CD4-positive, alpha-beta T cell treated with Interleukin-17A for 4 hours (primary cell): Measurements from ENCODE around the gene NFIA.

ENCODE experiments used
- DNase-seq: peaks from one replicate; pipeline ENCODE4 v3.0.0-alpha.2; 2020; ENCODE audit warnings: mixed read lengths

The NFIA gene

DNA sequence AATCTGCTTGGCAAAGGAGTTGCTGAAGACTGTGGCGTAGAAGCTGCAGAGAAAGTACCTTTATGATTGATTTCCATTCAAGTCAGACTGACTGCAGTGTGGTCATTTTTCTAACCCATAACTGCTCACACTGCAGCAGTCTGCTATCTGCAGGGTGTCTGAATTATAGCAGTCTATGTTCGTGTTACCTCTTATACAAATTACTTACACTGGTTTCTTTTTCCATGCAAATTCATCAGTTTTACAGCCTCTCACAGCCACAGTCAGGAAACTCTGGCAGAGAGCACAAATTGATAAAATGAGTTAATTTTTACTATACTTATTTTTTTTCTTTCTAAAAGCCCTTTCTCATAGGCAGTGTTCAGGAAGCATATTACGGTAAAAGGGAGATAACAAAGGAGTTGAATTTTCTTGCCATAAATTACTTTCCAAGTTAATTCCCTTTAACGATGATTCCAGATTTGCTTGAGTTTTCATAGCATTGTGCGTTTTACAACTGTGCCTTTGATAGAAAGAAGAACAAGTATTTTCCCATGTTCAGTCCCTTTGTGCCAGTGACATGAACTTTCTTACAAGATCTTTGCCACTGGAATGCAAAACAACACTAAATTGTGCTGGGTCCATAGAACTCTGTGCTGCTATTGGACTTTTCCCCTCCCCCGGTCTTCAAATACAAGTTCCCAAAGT lies 261.5 kb downstream of the NFIA start:
- DNase-seq, result no peak

DNA sequence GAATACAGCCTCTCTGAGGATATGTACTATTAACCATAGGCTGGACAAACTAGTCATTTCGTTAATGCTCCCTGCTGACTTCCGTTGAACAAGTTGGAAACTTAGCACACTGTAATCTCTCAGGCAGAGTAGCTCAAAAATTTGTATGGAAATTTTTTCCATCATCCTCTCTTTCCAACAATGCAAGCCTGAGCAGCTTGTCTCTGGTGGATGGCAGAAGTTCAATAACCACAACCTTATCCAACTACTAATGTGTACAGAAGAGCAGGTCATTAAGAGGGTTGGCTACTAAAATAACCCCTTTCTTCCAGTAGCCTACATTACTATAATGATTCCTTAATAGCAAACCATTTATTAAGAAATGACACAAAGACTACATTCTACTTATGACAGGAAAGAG lies 262.3 kb downstream of the NFIA start:
- no peak for DNase-seq

DNA sequence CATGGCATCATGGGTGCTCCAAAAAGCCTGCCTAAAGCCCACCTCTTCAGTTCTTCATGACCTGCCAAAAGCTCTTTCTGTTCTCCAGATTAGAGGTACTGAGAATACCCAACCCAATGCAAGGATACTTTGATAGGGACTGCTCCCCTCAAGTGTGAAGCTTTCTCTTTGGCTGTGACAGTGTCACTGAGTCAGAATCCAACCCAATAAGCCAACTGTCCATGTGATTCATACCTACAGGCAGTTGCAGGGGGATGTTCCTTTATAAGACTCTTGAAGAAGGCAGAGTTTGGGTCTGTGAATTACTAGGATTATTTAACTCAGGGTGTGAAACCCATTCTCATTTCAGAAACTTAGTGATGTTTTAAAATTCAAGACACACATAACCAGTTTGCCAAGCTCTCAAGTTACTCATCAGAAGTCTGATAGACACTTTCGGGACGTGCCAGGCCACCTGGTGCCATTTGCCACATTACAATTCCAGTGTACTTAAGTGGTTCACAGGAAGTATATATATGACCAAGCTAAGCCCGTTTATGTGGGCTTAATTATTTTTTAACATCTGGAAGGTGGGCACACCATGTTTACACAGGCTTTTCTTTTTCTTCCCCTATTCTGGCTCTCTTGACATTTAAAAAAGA lies 265.8 kb downstream of the NFIA start:
- DNase-seq, result no peak

DNA sequence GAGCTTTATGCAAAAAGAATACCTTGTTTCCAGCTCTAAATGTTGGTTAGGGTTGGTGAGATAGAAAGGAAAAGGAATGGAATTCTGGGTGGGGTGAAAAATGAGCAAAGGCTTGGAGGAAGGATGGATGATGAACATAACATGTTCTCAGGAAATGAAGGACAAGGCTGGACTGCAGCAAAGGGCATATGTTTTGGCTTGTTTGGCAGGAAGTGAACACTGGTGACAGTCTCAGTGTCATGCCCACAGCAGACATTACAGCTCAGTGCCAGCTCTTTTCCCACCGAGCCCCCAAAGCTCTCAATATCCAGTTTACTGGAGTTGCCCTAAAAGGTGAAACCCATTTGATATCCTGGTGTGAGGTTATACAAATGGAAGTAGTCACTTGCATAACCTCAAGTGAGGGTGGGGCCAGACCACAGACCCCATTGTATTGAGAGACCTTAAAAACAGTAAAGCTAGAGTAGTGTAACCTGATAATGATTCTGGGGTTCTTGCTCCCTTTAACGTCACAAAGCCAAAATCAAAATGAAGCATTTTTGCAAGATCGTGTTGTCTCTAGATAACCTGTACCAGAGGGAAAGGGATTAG lies 270.6 kb downstream of the NFIA start:
- DNase-seq, result no peak

DNA sequence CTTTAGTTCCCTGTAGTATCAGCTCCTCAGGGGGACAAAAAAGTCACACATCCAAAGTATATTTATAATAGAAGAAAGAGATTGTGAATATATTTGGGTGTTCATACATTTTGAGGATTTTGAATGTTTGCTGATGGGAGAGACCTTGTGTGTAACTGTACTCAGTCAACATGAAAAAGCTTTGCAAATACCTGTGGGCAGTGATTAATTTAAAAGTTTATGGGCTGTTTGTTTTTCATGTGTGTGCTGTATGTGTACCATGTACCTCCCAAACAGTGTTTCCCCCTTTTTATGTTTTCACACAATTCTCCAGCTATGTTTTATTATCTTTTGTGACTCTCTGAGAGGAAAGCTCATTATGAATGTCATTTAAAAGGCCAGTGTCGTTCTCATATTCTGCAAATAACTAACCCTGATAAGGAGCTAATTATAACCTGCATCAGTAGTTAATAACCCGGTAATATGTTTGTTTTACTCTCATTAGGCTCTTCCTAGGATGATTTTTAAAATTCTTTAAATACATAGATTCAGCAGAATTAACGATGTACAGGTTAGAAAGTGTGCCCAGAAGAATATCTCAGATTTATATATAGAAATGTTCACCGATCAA lies 271.5 kb downstream of the NFIA start:
- no peak for DNase-seq

DNA sequence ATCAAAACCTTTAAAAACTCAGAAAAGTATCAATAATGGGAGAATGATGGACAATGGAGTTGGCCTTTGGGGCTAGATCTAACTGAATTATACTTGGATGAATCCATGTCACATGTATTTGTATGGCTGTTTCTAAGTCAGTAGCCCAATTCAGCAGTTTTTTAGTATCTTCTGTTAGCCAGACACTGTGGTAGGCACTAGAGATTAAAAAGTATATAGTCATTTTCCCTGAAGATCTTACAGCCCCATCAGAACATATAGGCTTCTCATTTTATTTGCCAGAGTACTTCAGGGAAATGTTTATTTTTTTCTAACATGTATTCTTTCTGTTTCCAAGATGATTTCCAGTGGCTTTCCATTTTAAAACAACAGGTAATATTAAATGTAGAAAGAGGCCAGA lies 273.7 kb downstream of the NFIA start:
- DNase-seq, result no peak

DNA sequence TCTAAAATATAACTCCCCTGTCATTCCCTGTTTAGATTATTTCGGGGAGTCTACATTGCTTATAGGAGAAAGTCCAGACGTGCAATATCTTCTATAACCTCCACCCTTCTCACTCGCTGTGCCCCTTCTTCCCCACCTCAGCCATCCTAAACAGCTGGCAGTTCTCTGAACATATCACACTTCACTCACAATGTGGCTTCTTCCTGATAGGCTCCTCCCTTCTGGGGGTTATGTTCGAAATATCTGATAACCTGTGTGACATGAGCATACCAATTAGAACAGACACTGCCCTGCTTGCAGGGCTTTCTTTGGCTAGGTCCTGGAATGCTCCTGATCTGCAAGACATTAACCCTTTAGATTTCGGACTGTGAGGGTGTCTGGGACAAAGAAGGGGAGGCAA lies 274.6 kb downstream of the NFIA start:
- no peak for DNase-seq

DNA sequence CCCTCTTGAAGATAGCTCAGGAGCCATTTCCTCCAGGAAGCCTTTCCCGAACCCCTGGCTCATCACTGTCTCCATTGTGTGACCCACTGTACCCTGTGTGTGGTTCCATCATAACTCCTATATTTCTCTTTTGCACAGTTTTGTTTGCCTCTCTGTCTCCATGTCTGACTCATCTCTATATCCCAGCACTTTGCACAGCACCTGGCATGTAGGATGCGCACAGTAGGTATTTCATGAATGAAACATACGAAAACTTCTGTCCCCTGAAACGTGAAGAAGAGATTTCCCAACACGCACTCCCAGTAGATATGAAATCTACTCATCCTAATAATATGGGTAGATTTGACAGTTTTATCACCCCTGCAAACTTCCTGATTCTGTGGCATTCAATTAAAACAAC lies 275.2 kb downstream of the NFIA start:
- no peak for DNase-seq

DNA sequence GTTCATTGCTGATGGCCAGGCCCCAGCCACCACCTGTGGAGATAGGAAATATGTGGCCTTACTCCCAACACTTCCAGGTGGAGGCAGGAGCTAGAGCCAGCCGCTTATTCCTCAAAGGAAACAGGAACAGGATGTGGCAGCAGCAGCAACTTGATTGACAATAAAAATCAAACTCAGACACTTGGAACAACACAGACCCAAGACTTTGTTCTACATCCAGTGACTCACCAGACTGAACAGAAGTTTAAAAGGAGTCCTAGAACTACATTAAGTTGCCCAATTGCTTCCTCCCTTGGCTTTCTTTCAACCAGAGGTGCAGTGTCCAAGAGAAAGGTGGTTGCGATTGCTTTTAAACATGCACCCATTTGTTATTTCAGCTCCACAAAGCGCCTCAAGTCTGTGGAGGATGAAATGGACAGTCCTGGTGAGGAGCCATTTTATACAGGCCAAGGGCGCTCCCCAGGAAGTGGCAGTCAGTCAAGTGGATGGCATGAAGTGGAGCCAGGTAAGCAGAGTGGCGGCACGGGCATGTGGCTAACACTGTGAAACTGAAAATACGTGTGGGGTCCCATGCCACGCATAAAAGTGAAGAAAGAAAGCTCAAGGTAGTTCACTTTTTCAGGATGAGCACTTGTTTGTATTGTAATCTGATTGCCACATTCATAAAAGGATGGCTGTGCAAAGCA lies 276.6 kb downstream of the NFIA start:
- DNase-seq, result no peak

DNA sequence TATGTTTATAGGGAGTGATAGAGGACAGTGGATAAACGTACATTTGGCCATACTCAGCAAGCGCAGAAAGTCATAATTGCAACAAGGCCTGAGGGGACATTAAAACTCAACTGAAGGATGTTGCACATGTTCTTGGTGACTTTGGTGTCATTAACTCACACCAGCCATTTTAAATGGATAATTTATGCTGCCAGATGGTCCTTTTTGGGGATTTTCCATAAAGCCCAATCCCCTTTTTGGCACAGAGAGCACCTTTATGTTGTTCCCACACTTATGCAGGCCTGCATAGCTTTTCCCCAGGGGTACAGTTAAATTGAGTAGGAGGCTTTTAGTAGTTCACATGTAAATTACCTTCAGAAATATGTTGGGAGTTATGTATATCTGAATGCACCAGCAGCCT lies 279.6 kb downstream of the NFIA start:
- DNase-seq, result no peak

DNA sequence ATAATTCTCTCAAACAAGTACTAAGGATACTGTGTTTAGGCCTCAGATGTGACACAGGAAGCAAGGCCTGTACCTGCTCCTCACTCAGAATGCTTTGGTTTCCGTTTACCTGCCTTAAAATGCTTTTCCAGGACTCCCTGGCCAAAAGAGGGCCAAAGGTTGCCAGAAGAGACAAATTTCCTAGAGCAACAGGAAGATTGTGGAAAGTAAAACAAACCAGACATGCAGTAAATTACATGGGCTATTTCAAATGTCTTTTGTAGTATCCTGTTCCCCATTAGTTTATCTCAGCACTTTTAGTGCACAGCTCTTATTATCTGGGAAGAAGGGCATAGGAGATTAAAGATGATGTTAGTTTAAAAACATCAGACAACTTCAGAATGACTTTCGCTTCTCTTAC lies 280.0 kb downstream of the NFIA start:
- DNase-seq, result no peak

DNA sequence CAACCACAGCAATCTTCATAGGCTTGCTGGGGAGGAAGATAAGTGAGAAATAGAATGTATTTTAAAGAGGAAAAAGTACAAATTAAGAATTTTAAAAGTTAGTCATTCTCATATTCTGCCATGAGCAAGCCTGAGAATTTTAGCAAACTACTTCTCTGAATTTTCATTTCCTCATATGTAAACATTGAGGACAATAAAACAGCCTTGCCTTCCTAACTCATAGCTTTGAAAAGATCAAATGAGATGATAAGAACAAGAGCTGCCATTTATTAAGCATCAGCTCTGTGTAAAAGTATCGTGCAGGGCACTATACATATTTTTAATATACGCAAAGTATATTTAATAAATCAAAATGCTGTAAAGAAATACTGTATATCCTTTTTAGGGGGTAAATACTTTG lies 286.0 kb downstream of the NFIA start:
- no peak for DNase-seq

DNA sequence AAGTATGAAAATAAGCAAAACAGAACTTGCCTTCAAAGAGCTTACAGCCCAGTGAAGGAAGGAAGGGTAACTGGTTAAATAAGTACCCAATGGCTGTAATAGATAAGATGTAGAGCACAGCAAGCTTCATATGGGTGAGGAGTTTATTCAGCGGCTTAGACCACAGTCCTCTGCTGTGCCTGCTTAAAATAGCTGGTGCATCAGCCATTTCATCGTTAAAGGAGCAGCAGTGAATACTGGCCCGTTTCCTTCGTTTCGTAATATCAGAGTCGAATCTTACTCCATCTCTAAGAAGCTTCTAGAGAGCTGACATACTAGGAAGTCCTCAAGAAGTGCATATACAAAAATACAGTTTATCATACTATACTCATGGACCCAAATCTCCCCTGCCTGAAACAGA lies 286.5 kb downstream of the NFIA start:
- no peak for DNase-seq

DNA sequence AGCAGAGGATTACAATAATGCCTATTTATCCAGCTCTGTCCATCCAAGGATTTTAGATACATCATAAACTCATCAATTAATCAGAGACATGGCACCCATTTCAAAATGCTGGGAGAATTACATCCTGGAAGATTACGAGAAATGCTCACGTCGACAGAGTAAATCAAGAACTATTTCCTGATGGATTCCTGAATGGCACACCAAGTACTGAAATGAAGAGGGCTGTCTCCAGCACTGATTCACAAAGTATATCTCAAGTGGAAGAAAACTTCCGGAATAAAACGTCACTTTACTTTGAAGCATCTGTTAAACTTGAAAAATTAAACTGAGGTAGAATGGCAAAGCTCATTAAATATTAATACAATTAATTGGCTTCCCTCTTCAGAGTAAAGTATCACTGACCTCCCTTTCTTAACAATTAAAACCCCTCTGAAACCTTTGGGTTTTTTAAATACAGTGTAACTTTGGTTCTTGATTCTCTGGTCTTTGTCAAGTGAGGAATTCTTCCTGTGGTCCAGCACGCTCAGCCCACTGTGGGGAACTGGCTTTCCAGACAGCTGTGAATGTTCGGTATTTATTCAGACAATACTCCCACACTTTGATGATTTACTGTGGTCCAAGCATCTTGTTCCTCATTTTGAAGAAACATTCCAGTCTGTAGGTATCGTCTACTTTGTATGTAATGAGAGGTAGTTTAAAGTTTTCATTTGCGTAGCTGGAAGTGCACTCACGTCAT lies 288.0 kb downstream of the NFIA start:
- no peak for DNase-seq

DNA sequence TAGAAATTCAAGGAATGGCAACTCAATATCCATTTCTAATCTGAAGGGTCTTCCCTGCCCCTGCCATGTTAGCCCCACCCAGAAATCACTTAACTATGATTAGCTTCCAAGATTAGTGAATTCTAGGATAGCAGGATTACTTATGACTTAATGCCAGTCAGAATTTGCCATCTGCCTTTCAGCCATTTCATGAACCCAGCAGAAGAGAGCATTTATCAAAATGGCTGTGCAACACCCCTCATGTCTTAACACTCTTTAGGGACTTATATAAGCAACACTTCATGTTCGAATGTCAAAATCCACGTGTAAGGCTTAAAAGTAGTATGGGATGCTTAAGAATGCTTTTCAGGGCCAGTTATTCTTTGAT lies 288.5 kb downstream of the NFIA start:
- no peak for DNase-seq

DNA sequence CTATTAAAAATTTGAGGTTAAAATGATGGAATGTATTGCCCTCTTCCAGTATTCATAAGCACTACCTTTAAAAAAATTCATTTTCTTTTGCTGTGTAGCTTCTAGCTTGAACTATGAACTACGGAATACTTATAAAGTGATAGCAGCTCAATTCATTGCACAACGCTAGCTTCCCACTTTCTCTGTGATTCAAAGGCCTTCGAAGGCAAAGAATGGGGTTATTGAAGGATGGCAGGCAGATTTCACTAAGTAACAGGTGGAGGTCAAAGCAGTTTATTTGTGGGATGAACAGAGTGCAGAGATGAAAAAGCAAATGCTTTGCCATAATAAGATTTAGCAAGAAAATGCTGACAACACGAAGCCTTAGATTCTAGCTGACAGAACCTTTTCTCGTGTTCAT lies 290.6 kb downstream of the NFIA start:
- no peak for DNase-seq

DNA sequence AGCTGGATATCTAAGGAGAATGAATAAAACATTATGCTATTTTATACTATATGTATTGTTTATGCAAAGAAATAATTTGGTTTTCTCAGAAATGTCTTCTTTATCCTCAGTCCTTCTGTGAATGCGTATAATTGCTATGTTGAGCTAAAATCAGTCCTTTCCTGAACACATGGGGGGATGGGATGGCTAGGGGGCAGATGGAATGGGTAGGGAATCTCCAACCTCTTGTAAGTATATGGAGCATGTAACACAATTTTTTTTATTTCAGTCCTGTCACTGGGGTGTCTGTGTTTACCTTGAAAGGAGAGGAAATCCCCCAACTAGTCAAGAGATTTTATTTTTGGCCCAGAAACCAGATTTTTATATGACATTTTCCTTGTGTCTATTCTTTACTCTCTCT lies 291.8 kb downstream of the NFIA start:
- DNase-seq, result no peak

DNA sequence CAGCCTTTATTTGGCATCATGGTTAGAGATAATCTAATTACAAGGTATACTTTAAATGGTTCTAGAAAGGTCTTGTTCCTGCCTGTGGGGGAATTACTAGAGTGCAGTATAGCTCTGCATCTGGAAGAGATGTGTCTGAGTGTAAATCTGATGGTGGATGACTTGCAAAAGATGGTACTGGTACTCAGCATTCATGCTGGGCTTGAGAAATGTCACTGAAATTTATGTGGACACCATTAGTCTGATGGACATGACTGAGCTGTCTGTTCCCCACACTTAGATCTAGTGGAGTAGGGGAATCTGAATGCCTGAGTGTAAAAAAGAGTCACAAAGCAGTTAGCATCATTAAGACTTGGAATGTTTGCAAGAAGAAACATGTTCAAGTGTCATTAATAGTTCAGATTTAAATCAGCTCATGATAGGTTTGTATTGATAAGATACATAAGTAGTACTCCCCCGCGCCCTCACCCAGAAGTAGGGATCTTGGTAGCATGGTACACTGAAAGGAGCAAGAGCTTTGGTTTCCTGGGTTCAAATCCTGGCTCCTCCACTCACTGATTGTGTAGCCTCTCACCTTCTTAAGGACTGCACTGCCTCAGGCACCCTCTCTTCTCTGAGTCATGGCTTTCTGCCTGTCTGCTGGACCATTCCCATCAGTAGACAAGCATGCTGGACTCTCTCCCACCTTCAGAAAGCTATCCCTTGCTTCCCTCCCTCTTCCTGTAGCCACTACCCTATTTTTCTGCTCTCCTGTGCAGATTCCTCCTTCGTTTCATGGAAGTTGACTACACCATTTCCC lies 292.9 kb downstream of the NFIA start:
- DNase-seq, result no peak

DNA sequence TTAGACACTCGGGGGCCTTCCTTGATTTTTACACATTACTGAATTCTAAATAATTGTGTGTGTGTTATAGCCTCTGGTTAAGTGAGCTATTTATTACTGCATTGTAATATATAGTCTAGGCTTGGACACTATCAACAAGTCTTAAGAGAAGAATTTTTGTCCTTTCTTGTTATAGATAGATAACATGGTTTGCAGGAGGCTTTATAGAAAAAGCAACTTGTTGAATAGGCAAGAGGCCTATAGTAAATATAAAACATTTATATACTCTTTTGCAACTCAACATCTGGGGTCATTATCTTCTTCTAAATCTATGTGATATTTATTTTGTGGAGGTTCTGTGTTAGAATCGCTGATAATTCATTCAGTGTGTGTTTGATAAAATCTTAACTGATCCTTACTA lies 293.8 kb downstream of the NFIA start:
- DNase-seq, result no peak

DNA sequence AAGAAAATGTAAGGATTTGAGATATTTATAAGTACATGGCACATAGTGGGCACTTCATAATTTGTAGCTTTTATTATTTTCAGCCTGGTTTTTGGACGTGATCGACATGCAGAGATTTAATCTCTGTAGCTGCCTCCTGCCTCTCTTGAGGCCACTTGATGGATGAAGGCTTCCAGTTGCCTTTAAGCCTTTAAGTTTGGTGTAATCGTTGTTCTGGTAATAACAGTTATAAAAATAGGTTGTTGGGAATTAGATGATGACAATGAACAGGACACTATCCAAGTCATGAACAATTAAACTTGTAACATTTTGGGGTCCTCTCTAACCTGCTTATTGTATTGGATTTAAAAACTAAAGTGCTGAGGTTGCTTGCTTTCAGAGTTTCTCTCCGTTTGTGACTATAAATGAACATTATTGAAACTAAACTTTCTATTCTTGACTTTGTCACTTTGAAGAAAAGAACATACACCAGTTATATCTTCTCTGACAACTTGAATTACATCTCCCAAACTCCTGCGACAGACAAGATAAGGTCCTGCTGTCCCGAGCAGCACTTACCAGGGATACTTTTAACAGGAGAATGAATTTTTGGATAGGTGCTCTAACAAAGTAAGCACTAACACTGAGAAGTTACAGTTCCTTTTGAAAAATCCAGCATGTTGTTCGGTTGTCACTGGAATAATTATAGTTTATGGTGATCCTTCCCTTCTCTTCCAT lies 295.0 kb downstream of the NFIA start:
- DNase-seq, result no peak

DNA sequence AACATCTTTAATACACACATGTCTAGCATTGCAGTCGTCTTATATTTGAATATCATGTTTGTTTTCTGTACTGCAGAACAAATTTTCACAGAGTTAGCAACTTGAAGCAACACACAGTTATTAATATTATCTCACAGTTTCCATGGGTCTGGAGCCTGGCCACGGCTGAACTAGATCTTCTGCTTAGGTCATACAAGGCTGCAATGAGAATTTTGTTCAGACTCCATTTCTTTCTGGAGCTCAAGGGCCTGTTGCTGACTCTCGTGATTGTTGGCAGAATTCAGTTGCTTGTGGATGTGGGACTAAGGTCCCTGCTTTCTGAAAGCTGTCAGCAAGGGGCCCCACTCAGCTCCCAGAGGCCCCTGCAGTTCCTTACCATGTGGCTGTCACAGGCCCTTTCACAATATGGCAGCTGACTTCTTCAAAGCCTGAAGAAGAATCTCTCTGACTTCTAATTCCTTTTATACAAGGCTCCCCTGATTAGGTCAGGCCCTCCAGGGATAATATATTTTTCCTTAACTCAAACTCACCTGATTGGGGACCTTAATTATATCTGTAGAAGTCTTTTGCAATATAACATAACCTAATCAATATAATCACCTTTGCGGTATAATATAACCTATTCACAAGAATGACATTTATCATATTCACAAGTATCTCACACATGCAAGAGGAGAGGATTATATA lies 296.3 kb downstream of the NFIA start:
- DNase-seq, result no peak
